ENCODE data around the gene SFSWAP. TPM values are rescaled to one million over a fixed set of nuclear protein-coding genes. Genes with fewer than 3 reads are reported as not detected.
A peak's percentile ranks its signal among the peaks of the same experiment; 100 is the strongest.

Gene SFSWAP
- polyA plus RNA-seq, 3 donors, result 7.3 to 33.0 (median 10.7) TPM

DNA sequence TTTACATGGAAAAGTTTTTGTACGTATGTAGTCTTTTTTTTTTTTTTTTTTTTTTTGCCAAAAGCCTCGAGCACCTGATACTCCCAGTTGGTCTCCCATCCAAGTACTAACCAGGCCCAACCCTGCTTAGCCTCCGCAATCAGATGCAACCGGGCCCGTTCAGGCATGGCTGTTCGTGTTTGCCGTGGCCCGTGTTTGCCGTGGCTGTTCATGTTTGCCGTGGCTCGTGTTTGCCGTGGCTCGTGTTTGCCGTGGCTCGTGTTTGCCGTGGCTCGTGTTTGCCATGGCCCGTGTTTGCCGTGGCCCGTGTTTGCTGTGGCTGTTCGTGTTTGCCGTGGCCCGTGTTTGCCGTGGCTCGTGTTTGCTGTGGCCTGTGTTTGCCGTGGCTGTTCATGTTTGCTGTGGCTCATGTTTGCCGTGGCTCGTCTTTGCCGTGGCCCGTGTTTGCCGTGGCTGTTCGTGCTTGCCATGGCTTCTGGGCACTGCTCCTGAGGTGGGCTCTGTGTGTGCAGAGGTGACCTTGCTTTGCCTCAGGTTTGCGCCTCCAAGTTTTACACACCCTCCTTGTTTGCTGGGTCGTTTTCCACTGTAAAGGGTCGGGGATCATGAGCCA is 90.5 kb downstream of the SFSWAP start:
- Mint-ChIP-seq H3K27ac (no peak overlapping the region), H3K4me3 (no peak overlapping the region), H3K9me3 (peaks cover 0 to 4% (median 0%) of the 10 kb centered on the region in 7 donors), H3K4me1 (peaks cover 27% of the 10 kb centered on the region), H3K27me3 (ENCODE audit: low read depth in 3 of 3) (peaks cover 0 to 7% (median 0%) of the 10 kb centered on the region in 3 donors), H3K36me3 (peaks cover 49 to 64% of the 10 kb centered on the region in 2 donors)
- Histone ChIP-seq H3K27ac (ENCODE audit: low read depth in 1 of 2, low read length in 2 of 2) (no peak overlapping the region), H3K4me3 (replicated peaks in 1 of 3; ENCODE audit: low read depth in 2 of 3, low read length in 3 of 3) (no peak overlapping the region), H3K4me1 (ENCODE audit: control insufficient read depth in 1 of 2, insufficient read depth in 2 of 2, low read length in 2 of 2) (peaks cover 32 to 33% of the 10 kb centered on the region in 2 donors), H3K4me2 (replicated peaks; ENCODE audit: extremely low read depth, low read length, poor library complexity, severe bottlenecking) (no peak overlapping the region), H3K9me3 (replicated peaks in 1 of 2; ENCODE audit: control insufficient read depth in 1 of 2, insufficient read depth in 1 of 2, low read length in 2 of 2) (no peaks in the 10 kb centered on the region), H4K20me1 (ENCODE audit: insufficient read depth, low read length) (no peaks in the 10 kb centered on the region), H3K36me3 (replicated peaks in 1 of 2; ENCODE audit: control insufficient read depth in 1 of 2, insufficient read depth in 2 of 2, low read length in 2 of 2) (peaks cover 48 to 63% of the 10 kb centered on the region in 2 donors), H3K9ac (ENCODE audit: insufficient read depth, low read length, poor library complexity, severe bottlenecking) (no peak overlapping the region), H2AFZ (ENCODE audit: insufficient read depth, low read depth, low read length, poor library complexity, severe bottlenecking) (no peak overlapping the region), H3K79me2 (ENCODE audit: insufficient read depth, low read length) (no peaks in the 10 kb centered on the region), H3K27me3 (ENCODE audit: control insufficient read depth in 2 of 2, insufficient read depth in 2 of 2, low read length in 2 of 2) (no peaks in the 10 kb centered on the region)
- 91% methylated on average over 21 of the region's 35 CpGs for WGBS (ENCODE audit: insufficient coverage)
- TF ChIP-seq, protein P1, sequence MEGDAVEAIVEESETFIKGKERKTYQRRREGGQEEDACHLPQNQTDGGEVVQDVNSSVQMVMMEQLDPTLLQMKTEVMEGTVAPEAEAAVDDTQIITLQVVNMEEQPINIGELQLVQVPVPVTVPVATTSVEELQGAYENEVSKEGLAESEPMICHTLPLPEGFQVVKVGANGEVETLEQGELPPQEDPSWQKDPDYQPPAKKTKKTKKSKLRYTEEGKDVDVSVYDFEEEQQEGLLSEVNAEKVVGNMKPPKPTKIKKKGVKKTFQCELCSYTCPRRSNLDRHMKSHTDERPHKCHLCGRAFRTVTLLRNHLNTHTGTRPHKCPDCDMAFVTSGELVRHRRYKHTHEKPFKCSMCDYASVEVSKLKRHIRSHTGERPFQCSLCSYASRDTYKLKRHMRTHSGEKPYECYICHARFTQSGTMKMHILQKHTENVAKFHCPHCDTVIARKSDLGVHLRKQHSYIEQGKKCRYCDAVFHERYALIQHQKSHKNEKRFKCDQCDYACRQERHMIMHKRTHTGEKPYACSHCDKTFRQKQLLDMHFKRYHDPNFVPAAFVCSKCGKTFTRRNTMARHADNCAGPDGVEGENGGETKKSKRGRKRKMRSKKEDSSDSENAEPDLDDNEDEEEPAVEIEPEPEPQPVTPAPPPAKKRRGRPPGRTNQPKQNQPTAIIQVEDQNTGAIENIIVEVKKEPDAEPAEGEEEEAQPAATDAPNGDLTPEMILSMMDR (IDR thresholded peaks at IDR 0.05), result no peak
- DNase-seq, result no peak
- intact Hi-C loops (cut with micrococcal nuclease), result no loop called here

DNA sequence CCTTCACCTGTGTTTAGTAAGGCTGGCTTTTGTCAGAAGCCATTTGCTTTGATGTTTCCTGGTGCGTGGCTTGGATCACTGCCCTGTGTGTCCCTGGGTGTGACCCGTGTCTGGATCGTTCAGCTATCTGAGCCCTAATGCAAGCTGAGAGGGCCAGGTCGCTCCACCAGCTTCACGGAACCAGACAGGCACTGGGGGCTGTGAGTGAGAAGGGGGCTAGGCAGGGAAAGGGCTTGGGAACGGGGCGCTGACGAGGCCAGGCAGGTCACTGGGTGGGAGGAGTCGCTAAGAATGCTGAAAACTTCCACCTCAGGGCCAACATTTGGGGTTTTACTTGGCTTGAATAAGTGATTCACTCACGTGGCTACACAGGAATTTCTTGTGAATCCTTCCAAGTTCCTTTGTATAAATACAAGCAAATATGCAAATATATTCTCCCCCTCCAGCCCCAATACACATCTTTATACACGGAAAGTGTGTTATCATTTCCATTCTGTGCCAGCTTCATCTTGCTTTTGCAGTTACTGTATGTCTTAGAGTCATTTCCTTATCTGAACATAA is 93.2 kb downstream of the SFSWAP start:
- H2AFZ ChIP-seq (ENCODE audit: insufficient read depth, low read depth, low read length, poor library complexity, severe bottlenecking), result peak overlapping the region; percentile 87
- H3K79me2 ChIP-seq (ENCODE audit: insufficient read depth, low read length), result no peaks in the 10 kb centered on the region
- DNase-seq, result peak; percentile 22 to 43 (median 42)
- TF ChIP-seq, protein P1 (IDR thresholded peaks at IDR 0.05), result no peak
- peak overlapping the region in 2 of 3 experiments; percentile 14 to 65 for H3K4me3 ChIP-seq (replicated peaks in 1 of 3; ENCODE audit: low read depth in 2 of 3, low read length in 3 of 3)
- peak overlapping the region; percentile 77 for H3K9ac ChIP-seq (ENCODE audit: insufficient read depth, low read length, poor library complexity, severe bottlenecking)
- H3K9me3 Mint-ChIP-seq, result peaks cover 0 to 12% (median 3%) of the 10 kb centered on the region in 7 donors
- H4K20me1 ChIP-seq (ENCODE audit: insufficient read depth, low read length), result no peaks in the 10 kb centered on the region
- H3K4me1 ChIP-seq (ENCODE audit: control insufficient read depth in 1 of 2, insufficient read depth in 2 of 2, low read length in 2 of 2), result peaks cover 43 to 51% of the 10 kb centered on the region in 2 donors
- peak overlapping the region; percentile 72 for H3K4me2 ChIP-seq (replicated peaks; ENCODE audit: extremely low read depth, low read length, poor library complexity, severe bottlenecking)
- H3K9me3 ChIP-seq (replicated peaks in 1 of 2; ENCODE audit: control insufficient read depth in 1 of 2, insufficient read depth in 1 of 2, low read length in 2 of 2), result peaks cover 0 to 5% of the 10 kb centered on the region in 2 donors
- H3K36me3 Mint-ChIP-seq, result peaks cover 29 to 38% of the 10 kb centered on the region in 2 donors
- no peaks in the 10 kb centered on the region for H3K27me3 ChIP-seq (ENCODE audit: control insufficient read depth in 2 of 2, insufficient read depth in 2 of 2, low read length in 2 of 2)
- peaks cover 30 to 38% of the 10 kb centered on the region in 2 donors for H3K36me3 ChIP-seq (replicated peaks in 1 of 2; ENCODE audit: control insufficient read depth in 1 of 2, insufficient read depth in 2 of 2, low read length in 2 of 2)
- H3K4me3 Mint-ChIP-seq, result peak overlapping the region; percentile 66 to 85
- H3K27me3 Mint-ChIP-seq (ENCODE audit: low read depth in 3 of 3), result peaks cover 0 to 9% (median 0%) of the 10 kb centered on the region in 3 donors
- intact Hi-C loops (cut with micrococcal nuclease), result no loop called here
- 18% methylated on average over 8 of the region's 11 CpGs for WGBS (ENCODE audit: insufficient coverage)
- H3K4me1 Mint-ChIP-seq, result peaks cover 38% of the 10 kb centered on the region
- peak overlapping the region; percentile 90 to 96 (median 94) for H3K27ac Mint-ChIP-seq
- H3K27ac ChIP-seq (ENCODE audit: low read depth in 1 of 2, low read length in 2 of 2), result peak overlapping the region; percentile 82 to 97

Measured in CD14-positive monocyte (primary cell).